WERI-Rb-1 (cell line): Measurements from ENCODE around the gene PMVK.
"Not testable (repeated sequence)": the region's sequence is repeated elsewhere in the genome, so short reads cannot be mapped to it uniquely, and the experiment has no call there.

Source experiments
- DNase-seq: peaks from one replicate; pipeline ENCODE4 v3.0.0-alpha.2; 2020
- H3K27ac ChIP-seq: fragments of 250-450 bp; sonication (Bioruptor Pico); 2 replicates; pipeline ENCODE4 v1.5.1; 2020; ENCODE audit warnings: mild to moderate bottlenecking, moderate library complexity
- H3K27me3 ChIP-seq: fragments of 250-450 bp; sonication (Bioruptor Pico); 2 replicates; pipeline ENCODE4 v1.5.1; 2021; ENCODE audit warnings: mild to moderate bottlenecking, low read depth, moderate library complexity; ENCODE audit not compliant: insufficient read depth, severe bottlenecking
- H3K36me3 ChIP-seq: fragments of 250-450 bp; sonication (Bioruptor Pico); 2 replicates; pipeline ENCODE4 v1.5.1; 2020; ENCODE audit warnings: mild to moderate bottlenecking, moderate library complexity
- H3K4me3 ChIP-seq: 2 replicates; pipeline ENCODE4 v1.5.1; 2011; ENCODE audit warnings: low read depth, mild to moderate bottlenecking, control low read depth, low read length
- H3K9me3 ChIP-seq: fragments of 250-450 bp; sonication (Bioruptor Pico); 2 replicates; pipeline ENCODE4 v1.5.1; 2021; ENCODE audit warnings: mild to moderate bottlenecking, moderate library complexity; ENCODE audit not compliant: severe bottlenecking
- TF ChIP-seq, protein P1 (sequence below): IDR thresholded peaks from 2 replicates; pipeline ENCODE4 v1.5.1; 2011; ENCODE audit warnings: low read depth, mild to moderate bottlenecking, control low read depth, inconsistent platforms, low read length

Gene PMVK

GRCh38 chr1:154910851-154911250 lies 25.7 kb downstream of the PMVK start:
- H3K27me3 ChIP-seq = no peaks in the 10 kb centered on the region
- H3K4me3 ChIP-seq = no peak overlapping the region
- DNase-seq = no peak
- TF ChIP-seq, protein P1, sequence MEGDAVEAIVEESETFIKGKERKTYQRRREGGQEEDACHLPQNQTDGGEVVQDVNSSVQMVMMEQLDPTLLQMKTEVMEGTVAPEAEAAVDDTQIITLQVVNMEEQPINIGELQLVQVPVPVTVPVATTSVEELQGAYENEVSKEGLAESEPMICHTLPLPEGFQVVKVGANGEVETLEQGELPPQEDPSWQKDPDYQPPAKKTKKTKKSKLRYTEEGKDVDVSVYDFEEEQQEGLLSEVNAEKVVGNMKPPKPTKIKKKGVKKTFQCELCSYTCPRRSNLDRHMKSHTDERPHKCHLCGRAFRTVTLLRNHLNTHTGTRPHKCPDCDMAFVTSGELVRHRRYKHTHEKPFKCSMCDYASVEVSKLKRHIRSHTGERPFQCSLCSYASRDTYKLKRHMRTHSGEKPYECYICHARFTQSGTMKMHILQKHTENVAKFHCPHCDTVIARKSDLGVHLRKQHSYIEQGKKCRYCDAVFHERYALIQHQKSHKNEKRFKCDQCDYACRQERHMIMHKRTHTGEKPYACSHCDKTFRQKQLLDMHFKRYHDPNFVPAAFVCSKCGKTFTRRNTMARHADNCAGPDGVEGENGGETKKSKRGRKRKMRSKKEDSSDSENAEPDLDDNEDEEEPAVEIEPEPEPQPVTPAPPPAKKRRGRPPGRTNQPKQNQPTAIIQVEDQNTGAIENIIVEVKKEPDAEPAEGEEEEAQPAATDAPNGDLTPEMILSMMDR = no peak
- peaks cover 24% of the 10 kb centered on the region for H3K9me3 ChIP-seq
- H3K27ac ChIP-seq = no peak overlapping the region
- H3K36me3 ChIP-seq = no peaks in the 10 kb centered on the region

DNA sequence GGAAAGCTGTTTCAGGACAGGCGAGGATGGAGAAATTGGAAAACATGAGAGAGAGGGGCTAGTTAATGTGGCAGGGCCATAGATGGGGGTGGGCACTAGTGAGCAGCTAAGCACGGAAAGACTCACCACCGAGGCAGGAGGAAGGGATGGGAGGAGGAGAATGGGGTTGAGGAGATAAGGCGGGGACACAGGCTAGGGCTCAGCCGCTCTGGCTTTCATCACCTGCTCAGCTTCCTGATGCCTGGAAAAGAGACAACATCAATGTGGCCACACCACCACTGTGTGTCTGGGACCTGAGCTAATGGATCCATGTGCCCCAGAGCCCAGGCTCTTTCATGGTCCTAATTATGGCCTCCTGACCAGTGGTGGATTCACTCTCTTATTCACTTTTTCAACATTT lies 27.6 kb downstream of the PMVK start:
- Histone ChIP-seq H3K27ac (no peak overlapping the region), H3K27me3 (no peaks in the 10 kb centered on the region), H3K4me3 (no peak overlapping the region), H3K36me3 (no peaks in the 10 kb centered on the region), H3K9me3 (peaks cover 24% of the 10 kb centered on the region)
- DNase-seq = no peak
- TF ChIP-seq, protein P1 = no peak

- not testable (repeated sequence) for H3K27ac ChIP-seq, DNase-seq, H3K27me3 ChIP-seq, H3K36me3 ChIP-seq, H3K4me3 ChIP-seq
- peaks cover 24% of the 10 kb centered on the region for H3K9me3 ChIP-seq
Measured at GRCh38 chr1:154908129-154908528, 28.4 kb downstream of the PMVK start.

DNA sequence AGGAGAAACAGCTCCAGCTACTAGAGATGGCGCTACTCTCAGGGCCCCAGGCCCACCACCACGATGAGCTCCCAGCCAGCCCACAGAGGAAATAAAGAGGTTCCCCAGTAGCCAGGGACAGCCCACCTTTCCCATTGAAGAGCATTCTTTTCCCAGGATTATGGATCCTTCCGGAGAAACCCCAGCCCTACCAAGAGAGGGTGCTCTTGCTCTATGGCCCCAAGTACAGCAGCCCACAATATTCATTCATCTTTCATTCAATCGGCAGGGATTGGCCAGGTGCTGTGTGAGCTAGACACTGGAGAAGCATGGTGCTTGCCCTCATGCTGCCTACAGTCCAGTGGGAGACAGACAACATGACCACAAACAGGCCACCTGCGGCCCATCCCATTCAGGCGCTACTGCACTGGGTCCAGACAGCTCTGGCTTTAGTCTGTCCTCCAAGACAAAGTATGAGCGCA lies 29.9 kb downstream of the PMVK start:
- no peak for DNase-seq
- TF ChIP-seq, protein P1 = peak; percentile 65

GRCh38 chr1:154902938-154903566 lies 33.5 kb downstream of the PMVK start:
- Histone ChIP-seq H3K36me3 (no peaks in the 10 kb centered on the region), H3K4me3 (no peak overlapping the region), H3K27me3 (no peaks in the 10 kb centered on the region), H3K27ac (no peak overlapping the region), H3K9me3 (peaks cover 12% of the 10 kb centered on the region)
- TF ChIP-seq, protein P1 = no peak
- DNase-seq = no peak

More for the DNA sequence above, 29.9 kb downstream of the PMVK start:
- no peak overlapping the region for H3K27ac ChIP-seq
- no peaks in the 10 kb centered on the region for H3K27me3 ChIP-seq
- H3K36me3 ChIP-seq = no peaks in the 10 kb centered on the region
- H3K4me3 ChIP-seq = no peak overlapping the region
- H3K9me3 ChIP-seq = peaks cover 24% of the 10 kb centered on the region

- H3K27me3 ChIP-seq = no peaks in the 10 kb centered on the region
- H3K36me3 ChIP-seq = no peaks in the 10 kb centered on the region
- H3K4me3 ChIP-seq = no peak overlapping the region
- no peaks in the 10 kb centered on the region for H3K9me3 ChIP-seq
- TF ChIP-seq, protein P1 = no peak
- no peak for DNase-seq
- no peak overlapping the region for H3K27ac ChIP-seq
Measured at GRCh38 chr1:154901591-154901990, 34.9 kb downstream of the PMVK start.
